MM.1S (cell line): ENCODE results near the gene LRP6.
"Not testable (repeated sequence)": the region's sequence is repeated elsewhere in the genome, so short reads cannot be mapped to it uniquely, and the experiment has no call there.

Source experiments
- DNase-seq: peaks from one replicate; pipeline ENCODE4 v3.0.0-alpha.2; 2015
- H2AFZ ChIP-seq: fragments of 300-600 bp; sonication (generic); 2 replicates; pipeline ENCODE4 v1.6.0; 2016; ENCODE audit warnings: antibody characterized with exemption, low read length
- H3F3A ChIP-seq: fragments of 300-600 bp; sonication (generic); 2 replicates; pipeline ENCODE4 v1.6.1; 2016; ENCODE audit warnings: mild to moderate bottlenecking, antibody characterized with exemption, low read length, moderate library complexity, mixed read lengths; ENCODE audit not compliant: insufficient read depth
- H3K27ac ChIP-seq: fragments of 300-600 bp; sonication (generic); 2 replicates; pipeline ENCODE4 v1.5.1; 2016; ENCODE audit warnings: mild to moderate bottlenecking, low read length
- H3K27me3 ChIP-seq: fragments of 300-600 bp; sonication (generic); replicated peaks from 2 replicates; pipeline ENCODE4 v1.6.0; 2016; ENCODE audit warnings: low read length; ENCODE audit not compliant: insufficient read depth
- H3K36me3 ChIP-seq: fragments of 300-600 bp; sonication (generic); replicated peaks from 2 replicates; pipeline ENCODE4 v1.6.1; 2016; ENCODE audit warnings: mild to moderate bottlenecking, low read length, mixed read lengths; ENCODE audit not compliant: insufficient read depth
- H3K4me1 ChIP-seq: fragments of 300-600 bp; sonication (generic); 2 replicates; pipeline ENCODE4 v1.6.1; 2016; ENCODE audit warnings: low read length, mixed read lengths
- H3K4me2 ChIP-seq: fragments of 300-600 bp; sonication (generic); 2 replicates; pipeline ENCODE4 v1.6.0; 2016; ENCODE audit warnings: low read depth, low read length
- H3K4me3 ChIP-seq: fragments of 300-600 bp; sonication (generic); 2 replicates; pipeline ENCODE4 v1.5.1; 2016; ENCODE audit warnings: low read length, mixed read lengths
- H3K79me2 ChIP-seq: fragments of 300-600 bp; sonication (generic); 2 replicates; pipeline ENCODE4 v1.6.1; 2016; ENCODE audit warnings: mixed run types, low read length, mixed read lengths
- H3K9ac ChIP-seq: fragments of 300-600 bp; sonication (generic); 2 replicates; pipeline ENCODE4 v1.6.1; 2016; ENCODE audit warnings: low read length, mixed read lengths
- H3K9me2 ChIP-seq: fragments of 300-600 bp; sonication (generic); replicated peaks from 2 replicates; pipeline ENCODE4 v1.6.1; 2016; ENCODE audit warnings: mild to moderate bottlenecking, low read length, mixed read lengths; ENCODE audit not compliant: insufficient read depth
- H3K9me3 ChIP-seq: fragments of 300-600 bp; sonication (generic); replicated peaks from 2 replicates; pipeline ENCODE4 v1.6.1; 2016; ENCODE audit warnings: mild to moderate bottlenecking, low read length, mixed read lengths; ENCODE audit not compliant: insufficient read depth
- H4K20me1 ChIP-seq: fragments of 300-600 bp; sonication (generic); 2 replicates; pipeline ENCODE4 v1.6.1; 2016; ENCODE audit warnings: mild to moderate bottlenecking, low read length, moderate library complexity, mixed read lengths; ENCODE audit not compliant: insufficient read depth
- EZH2 ChIP-seq: fragments of 300-600 bp; sonication (generic); optimal IDR thresholded peaks from 2 replicates; pipeline ENCODE3; 2017; ENCODE audit warnings: low read depth, mild to moderate bottlenecking, antibody characterized with exemption, low read length, mixed read lengths
- EZH2phosphoT487 ChIP-seq: fragments of 300-600 bp; sonication (generic); IDR thresholded peaks from 2 replicates; pipeline ENCODE4 v1.6.1; 2018; ENCODE audit warnings: antibody characterized with exemption, low read length
- TF ChIP-seq, protein P1 (sequence below): fragments of 300-600 bp; sonication (generic); IDR thresholded peaks from 2 replicates; pipeline ENCODE4 v1.5.1; 2016; ENCODE audit warnings: antibody characterized with exemption, low read length, mixed read lengths

Gene LRP6

DNA sequence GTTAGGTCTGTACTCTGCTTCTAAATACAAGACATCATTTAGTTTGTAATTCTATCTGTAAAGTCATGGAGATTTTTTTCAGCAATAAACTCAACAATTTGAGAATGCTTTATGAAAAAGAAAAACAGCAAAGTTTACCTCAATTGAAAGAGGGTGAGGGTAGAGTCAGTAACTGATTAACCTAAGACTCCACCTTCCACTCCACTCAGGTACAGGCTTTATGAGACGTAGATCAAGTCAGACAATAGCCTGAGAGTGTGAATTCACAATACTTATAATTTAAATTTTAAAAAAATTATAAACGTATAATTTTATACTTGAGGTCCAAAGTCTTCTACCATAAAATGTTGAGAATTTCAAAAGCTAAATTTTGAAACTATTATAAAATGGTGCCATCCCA, 150.2 kb downstream of the LRP6 start:
- Histone ChIP-seq H3K27me3 (no peaks in the 10 kb centered on the region), H3F3A (no peaks in the 10 kb centered on the region), H3K9me2 (no peaks in the 10 kb centered on the region), H3K4me2 (no peak overlapping the region), H3K4me1 (0 out of 2 replicates have a peak, but pooled peaks cover 5% of the 10 kb centered on the region), H3K36me3 (no peaks in the 10 kb centered on the region), H3K9me3 (no peaks in the 10 kb centered on the region), H3K79me2 (no peaks in the 10 kb centered on the region), H3K9ac (no peak overlapping the region), H3K4me3 (no peak overlapping the region), H2AFZ (no peak overlapping the region), H3K27ac (no peak overlapping the region), H4K20me1 (no peaks in the 10 kb centered on the region)
- no peak for DNase-seq
- TF ChIP-seq EZH2phosphoT487 = no peak
- TF ChIP-seq, protein P1, sequence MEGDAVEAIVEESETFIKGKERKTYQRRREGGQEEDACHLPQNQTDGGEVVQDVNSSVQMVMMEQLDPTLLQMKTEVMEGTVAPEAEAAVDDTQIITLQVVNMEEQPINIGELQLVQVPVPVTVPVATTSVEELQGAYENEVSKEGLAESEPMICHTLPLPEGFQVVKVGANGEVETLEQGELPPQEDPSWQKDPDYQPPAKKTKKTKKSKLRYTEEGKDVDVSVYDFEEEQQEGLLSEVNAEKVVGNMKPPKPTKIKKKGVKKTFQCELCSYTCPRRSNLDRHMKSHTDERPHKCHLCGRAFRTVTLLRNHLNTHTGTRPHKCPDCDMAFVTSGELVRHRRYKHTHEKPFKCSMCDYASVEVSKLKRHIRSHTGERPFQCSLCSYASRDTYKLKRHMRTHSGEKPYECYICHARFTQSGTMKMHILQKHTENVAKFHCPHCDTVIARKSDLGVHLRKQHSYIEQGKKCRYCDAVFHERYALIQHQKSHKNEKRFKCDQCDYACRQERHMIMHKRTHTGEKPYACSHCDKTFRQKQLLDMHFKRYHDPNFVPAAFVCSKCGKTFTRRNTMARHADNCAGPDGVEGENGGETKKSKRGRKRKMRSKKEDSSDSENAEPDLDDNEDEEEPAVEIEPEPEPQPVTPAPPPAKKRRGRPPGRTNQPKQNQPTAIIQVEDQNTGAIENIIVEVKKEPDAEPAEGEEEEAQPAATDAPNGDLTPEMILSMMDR = no peak
- TF ChIP-seq EZH2 = no peak

DNA sequence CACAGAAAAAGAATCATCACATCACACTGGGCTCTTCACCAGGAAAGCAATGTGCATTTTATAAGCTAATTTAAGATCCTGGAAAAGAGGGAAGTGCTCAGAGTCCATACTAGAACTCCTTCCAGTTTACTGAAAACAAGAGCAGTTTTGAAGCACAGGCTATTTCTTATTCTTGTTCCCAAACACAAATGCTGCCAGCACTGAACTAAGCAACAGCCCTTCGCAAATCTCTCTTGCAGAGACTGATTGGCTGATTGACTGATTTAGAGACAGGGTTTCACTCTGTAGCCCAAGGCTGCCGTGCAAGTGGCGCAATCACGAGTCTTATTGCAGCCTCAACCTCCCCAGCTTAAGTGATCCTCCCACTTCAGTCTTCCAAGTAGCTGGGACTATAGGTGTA, 151.3 kb downstream of the LRP6 start:
- Histone ChIP-seq H2AFZ (no peak overlapping the region), H3K9me2 (no peaks in the 10 kb centered on the region), H3K4me1 (0 out of 2 replicates have a peak, but pooled peaks cover 5% of the 10 kb centered on the region), H3K4me2 (no peak overlapping the region), H3K4me3 (no peak overlapping the region), H3K9ac (no peak overlapping the region), H4K20me1 (no peaks in the 10 kb centered on the region), H3K27ac (no peak overlapping the region), H3F3A (no peaks in the 10 kb centered on the region), H3K9me3 (no peaks in the 10 kb centered on the region), H3K79me2 (no peaks in the 10 kb centered on the region), H3K36me3 (no peaks in the 10 kb centered on the region), H3K27me3 (no peaks in the 10 kb centered on the region)
- TF ChIP-seq, protein P1 = no peak
- TF ChIP-seq EZH2 (no peak), EZH2phosphoT487 (no peak)
- DNase-seq = no peak

DNA sequence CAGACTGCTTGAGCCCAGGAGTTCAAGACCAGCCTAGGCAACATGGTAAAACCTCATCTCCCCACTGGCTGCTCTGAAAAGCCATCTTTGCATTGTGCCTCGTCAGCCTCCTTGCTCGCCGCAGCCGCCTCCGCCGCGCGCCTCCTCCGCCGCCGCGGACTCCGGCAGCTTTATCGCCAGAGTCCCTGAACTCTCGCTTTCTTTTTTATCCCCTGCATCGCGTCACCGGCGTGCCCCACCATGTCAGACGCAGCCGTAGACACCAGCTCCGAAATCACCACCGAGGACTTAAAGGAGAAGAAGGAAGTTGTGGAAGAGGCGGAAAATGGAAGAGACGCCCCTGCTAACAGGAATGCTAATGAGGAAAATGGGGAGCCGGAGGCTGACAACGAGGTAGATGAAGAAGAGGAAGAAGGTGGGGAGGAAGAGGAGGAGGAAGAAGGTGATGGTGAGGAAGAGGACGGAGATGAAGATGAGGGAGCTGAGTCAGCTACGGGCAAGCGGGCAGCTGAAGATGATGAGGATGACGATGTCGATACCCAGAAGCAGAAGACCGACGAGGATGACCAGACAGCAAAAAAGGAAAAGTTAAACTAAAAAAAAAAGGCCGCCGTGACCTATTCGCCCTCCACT, 155.8 kb downstream of the LRP6 start:
- not testable (repeated sequence) for H3K27ac ChIP-seq, H3K4me3 ChIP-seq, H3K4me1 ChIP-seq, H3K79me2 ChIP-seq, H4K20me1 ChIP-seq, H3F3A ChIP-seq, DNase-seq, H3K9me3 ChIP-seq, H3K9ac ChIP-seq, H3K27me3 ChIP-seq, H3K9me2 ChIP-seq, H3K36me3 ChIP-seq, H2AFZ ChIP-seq, H3K4me2 ChIP-seq

DNA sequence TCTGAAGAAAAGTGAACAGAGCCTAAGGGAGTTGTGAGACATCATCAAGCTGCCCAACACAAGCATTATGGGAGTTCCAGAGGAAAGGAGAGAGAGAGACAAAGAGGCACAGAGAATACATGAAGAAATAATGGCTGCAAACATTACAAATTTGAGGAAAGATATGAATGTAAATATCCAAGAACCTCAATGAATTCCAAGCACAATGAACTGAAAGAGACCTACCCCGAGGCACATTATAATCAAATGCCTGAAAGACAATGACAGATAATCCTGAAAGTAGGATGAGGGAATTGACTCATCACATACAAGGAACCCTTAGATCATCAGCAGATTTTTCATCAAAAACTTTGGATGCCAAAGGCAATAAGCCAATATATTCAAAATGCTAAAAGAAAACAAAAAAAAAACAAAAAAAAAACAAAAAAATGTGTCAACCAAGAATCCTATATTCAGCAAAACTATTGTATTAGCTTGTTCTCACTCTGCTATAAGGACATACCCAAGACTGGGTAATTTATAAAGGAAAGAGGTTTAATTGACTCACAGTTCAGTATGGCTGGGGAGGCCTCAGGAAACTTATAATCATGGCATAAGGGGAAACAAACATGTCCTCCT, 158.3 kb downstream of the LRP6 start:
- Histone ChIP-seq H3K79me2 (no peaks in the 10 kb centered on the region), H3K4me2 (no peak overlapping the region), H3K36me3 (no peaks in the 10 kb centered on the region), H3K4me1 (no peaks in the 10 kb centered on the region), H3K27me3 (no peaks in the 10 kb centered on the region), H3K9me3 (no peaks in the 10 kb centered on the region), H3K9ac (no peak overlapping the region), H2AFZ (no peak overlapping the region), H4K20me1 (no peaks in the 10 kb centered on the region), H3K4me3 (no peak overlapping the region), H3K27ac (no peak overlapping the region), H3F3A (no peaks in the 10 kb centered on the region), H3K9me2 (no peaks in the 10 kb centered on the region)
- DNase-seq = no peak
- TF ChIP-seq, protein P1 = no peak
- TF ChIP-seq EZH2phosphoT487 (no peak), EZH2 (no peak)
